ENCODE results near the gene CCBE1. TPM values are rescaled to one million over a fixed set of nuclear protein-coding genes. Genes with fewer than 3 reads are reported as not detected.

The CCBE1 gene
- total and polyA plus RNA-seq, 9 of the 15 experiments (the other 6 are each of a cell fraction or from before 2014, with no cell fraction given), result 0.20 TPM; not detected in 8

GRCh38 chr18:59537579-59537978, 159.6 kb downstream of the CCBE1 start:
- ChIA-PET POLR2A (no interaction called here), CTCF (ENCODE audit: low intra/inter-chr PET ratio) (no interaction called here)
- TF ChIP-seq TRIM28 (IDR thresholded peaks at IDR 0.05) (no peak), MTF1 (CRISPR knock-in tag; IDR thresholded peaks at IDR 0.05; ENCODE audit: borderline replicate concordance) (no peak), ZFP1 (CRISPR knock-in tag; IDR thresholded peaks at IDR 0.05) (no peak), ETS2 (tag; IDR thresholded peaks at IDR 0.05; ENCODE audit: borderline replicate concordance, poor library complexity, severe bottlenecking) (no peak), ZBTB8A (IDR thresholded peaks at IDR 0.05; ENCODE audit: partially characterized antibody) (no peak), KLF10 (CRISPR knock-in tag; IDR thresholded peaks at IDR 0.05) (no peak), HNRNPUL1 (IDR thresholded peaks at IDR 0.05; ENCODE audit: low read length) (no peak)
- TF ChIP-seq, protein P1, sequence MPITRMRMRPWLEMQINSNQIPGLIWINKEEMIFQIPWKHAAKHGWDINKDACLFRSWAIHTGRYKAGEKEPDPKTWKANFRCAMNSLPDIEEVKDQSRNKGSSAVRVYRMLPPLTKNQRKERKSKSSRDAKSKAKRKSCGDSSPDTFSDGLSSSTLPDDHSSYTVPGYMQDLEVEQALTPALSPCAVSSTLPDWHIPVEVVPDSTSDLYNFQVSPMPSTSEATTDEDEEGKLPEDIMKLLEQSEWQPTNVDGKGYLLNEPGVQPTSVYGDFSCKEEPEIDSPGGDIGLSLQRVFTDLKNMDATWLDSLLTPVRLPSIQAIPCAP (CRISPR knock-in tag; IDR thresholded peaks at IDR 0.05; ENCODE audit: borderline replicate concordance), result no peak
- TF ChIP-seq, protein P2, sequence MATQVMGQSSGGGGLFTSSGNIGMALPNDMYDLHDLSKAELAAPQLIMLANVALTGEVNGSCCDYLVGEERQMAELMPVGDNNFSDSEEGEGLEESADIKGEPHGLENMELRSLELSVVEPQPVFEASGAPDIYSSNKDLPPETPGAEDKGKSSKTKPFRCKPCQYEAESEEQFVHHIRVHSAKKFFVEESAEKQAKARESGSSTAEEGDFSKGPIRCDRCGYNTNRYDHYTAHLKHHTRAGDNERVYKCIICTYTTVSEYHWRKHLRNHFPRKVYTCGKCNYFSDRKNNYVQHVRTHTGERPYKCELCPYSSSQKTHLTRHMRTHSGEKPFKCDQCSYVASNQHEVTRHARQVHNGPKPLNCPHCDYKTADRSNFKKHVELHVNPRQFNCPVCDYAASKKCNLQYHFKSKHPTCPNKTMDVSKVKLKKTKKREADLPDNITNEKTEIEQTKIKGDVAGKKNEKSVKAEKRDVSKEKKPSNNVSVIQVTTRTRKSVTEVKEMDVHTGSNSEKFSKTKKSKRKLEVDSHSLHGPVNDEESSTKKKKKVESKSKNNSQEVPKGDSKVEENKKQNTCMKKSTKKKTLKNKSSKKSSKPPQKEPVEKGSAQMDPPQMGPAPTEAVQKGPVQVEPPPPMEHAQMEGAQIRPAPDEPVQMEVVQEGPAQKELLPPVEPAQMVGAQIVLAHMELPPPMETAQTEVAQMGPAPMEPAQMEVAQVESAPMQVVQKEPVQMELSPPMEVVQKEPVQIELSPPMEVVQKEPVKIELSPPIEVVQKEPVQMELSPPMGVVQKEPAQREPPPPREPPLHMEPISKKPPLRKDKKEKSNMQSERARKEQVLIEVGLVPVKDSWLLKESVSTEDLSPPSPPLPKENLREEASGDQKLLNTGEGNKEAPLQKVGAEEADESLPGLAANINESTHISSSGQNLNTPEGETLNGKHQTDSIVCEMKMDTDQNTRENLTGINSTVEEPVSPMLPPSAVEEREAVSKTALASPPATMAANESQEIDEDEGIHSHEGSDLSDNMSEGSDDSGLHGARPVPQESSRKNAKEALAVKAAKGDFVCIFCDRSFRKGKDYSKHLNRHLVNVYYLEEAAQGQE (IDR thresholded peaks at IDR 0.05; ENCODE audit: borderline replicate concordance), result no peak
- TF ChIP-seq, protein P2 (CRISPR knock-in tag; IDR thresholded peaks at IDR 0.05; ENCODE audit: low read depth), result no peak
- Histone ChIP-seq H3K9me1 (ENCODE audit: control insufficient read depth, insufficient read depth, low read length) (no peaks in the 10 kb centered on the region), H3K9me3 (replicated peaks; ENCODE audit: control insufficient read depth, insufficient read depth, low read depth, low read length) (no peaks in the 10 kb centered on the region), H4K20me1 (replicated peaks; ENCODE audit: control insufficient read depth, insufficient read depth, low read length) (no peaks in the 10 kb centered on the region), H3K4me2 (ENCODE audit: insufficient read depth, low read length) (no peak overlapping the region), H3K36me3 (ENCODE audit: control insufficient read depth, insufficient read depth, low read length) (no peaks in the 10 kb centered on the region), H3K9ac (ENCODE audit: insufficient read depth in 1 of 2, low read depth in 2 of 2, low read length in 2 of 2) (no peak overlapping the region), H3K27me3 (ENCODE audit: control insufficient read depth in 2 of 2, insufficient read depth in 2 of 2, low read length in 2 of 2) (no peaks in the 10 kb centered on the region), H3K27ac (ENCODE audit: extremely low read depth, low read depth, low read length) (no peak overlapping the region), H3K4me1 (replicated peaks in 1 of 2; ENCODE audit: control insufficient read depth in 2 of 2, insufficient read depth in 2 of 2, low read length in 2 of 2) (no peaks in the 10 kb centered on the region), H3K79me2 (ENCODE audit: control insufficient read depth, insufficient read depth, low read length) (no peaks in the 10 kb centered on the region), H2AFZ (ENCODE audit: low read depth, low read length) (no peak overlapping the region), H3K4me3 (no peak overlapping the region)
- no peak for FAIRE-seq
- 7% methylated on average over 3 of the region's 3 CpGs for whole genome bisulfite sequencing (ENCODE audit: insufficient coverage, low coverage, missing lambda C conversion rate)
- intact Hi-C loops (cut with micrococcal nuclease) (no loop called here), in situ Hi-C loops (cut with MboI) (no loop called here)
- no peak for ATAC-seq
- BruUV-seq (replicated peaks), result no TSS peak
- no peak for DNase-seq (ENCODE audit: extremely low read depth in 1 of 4, low spot score in 3 of 4)
